HFF-Myc (cell line): Measurements from ENCODE around the gene PTGER4.

ENCODE experiments used
- DNase-seq: peaks from one replicate; pipeline ENCODE4 v3.0.0-alpha.2; 2011; ENCODE audit warnings: low read depth; ENCODE audit errors: extremely low read depth
- H3K4me3 ChIP-seq: replicated peaks from 2 replicates; pipeline ENCODE4 v1.5.1; 2011; ENCODE audit warnings: low read depth, mild to moderate bottlenecking, control low read depth, low read length
- CTCF ChIP-seq: IDR thresholded peaks from 2 replicates; pipeline ENCODE4 v1.5.1; 2012; ENCODE audit warnings: mild to moderate bottlenecking, low read depth, low read length, control low read depth; ENCODE audit errors: missing control alignments

PTGER4 gene

GRCh38 chr5:40669606-40670390 is 9.9 kb upstream of the PTGER4 start:
- no peak for DNase-seq
- H3K4me3 ChIP-seq = no peak overlapping the region
- no peak for TF ChIP-seq CTCF

- no peak for DNase-seq
- H3K4me3 ChIP-seq = no peak overlapping the region
- no peak for TF ChIP-seq CTCF
Measured at GRCh38 chr5:40672425-40672824, 7.3 kb upstream of the PTGER4 start.

GRCh38 chr5:40674661-40675235 is 5.0 kb upstream of the PTGER4 start:
- no peak overlapping the region for H3K4me3 ChIP-seq
- no peak for TF ChIP-seq CTCF
- no peak for DNase-seq

- DNase-seq = no peak
- no peak for TF ChIP-seq CTCF
- H3K4me3 ChIP-seq = no peak overlapping the region
Measured at GRCh38 chr5:40675396-40676133, 4.2 kb upstream of the PTGER4 start.

GRCh38 chr5:40676613-40677343 is 2.9 kb upstream of the PTGER4 start:
- H3K4me3 ChIP-seq = no peak overlapping the region
- no peak for TF ChIP-seq CTCF
- DNase-seq = peak; percentile 42

- H3K4me3 ChIP-seq = no peak overlapping the region
- TF ChIP-seq CTCF = no peak
- no peak for DNase-seq
Measured at GRCh38 chr5:40677456-40677855, 2.3 kb upstream of the PTGER4 start.
